Putamen (tissue), 1 donor: Measurements from ENCODE around the gene KDM4C.
A peak's percentile ranks its signal among the peaks of the same experiment; 100 is the strongest.
"Not testable (repeated sequence)": the region's sequence is repeated elsewhere in the genome, so short reads cannot be mapped to it uniquely, and the experiment has no call there.

Experiments
- DNase-seq: peaks from one replicate; pipeline ENCODE4 v3.0.0-alpha.2; 2016; ENCODE audit warnings: low spot score

KDM4C gene

DNA sequence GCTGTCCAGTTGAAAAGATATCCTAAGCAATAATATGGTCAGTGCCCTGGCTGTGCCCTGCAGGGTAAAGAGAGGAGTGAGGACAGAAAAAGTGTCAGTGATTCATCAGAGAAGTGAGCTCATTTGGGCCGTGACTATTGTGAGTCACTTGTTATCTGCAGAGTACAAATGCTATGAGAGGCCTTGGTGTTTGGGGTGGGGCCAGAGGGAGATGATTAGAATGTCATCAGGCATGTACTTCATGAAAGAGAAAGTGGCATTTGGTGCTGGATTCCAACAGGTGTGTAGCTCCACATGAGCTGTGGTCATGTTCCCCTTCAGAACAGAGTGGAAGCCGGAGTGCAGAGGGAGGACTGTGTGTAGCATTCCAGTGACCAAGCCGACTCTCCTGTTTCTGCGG lies 174.1 kb downstream of the KDM4C start:
- no peak for DNase-seq

DNA sequence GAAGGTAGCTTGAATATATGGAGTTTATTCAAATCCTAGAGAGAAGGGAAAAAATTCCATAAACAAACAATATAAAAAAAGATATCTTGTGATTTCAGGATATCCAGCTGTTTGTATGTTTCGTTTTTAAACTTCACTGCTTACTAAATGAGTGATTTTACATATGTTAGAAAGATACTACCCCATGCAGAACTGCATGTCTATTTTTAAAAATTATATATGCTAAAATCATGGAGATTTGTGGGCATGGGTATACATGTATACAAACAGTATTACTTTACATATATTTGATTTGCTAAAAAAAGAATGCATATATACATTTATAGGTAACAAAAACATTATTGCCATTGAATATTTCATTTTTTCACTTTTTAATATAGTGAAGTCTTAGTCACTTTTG lies 178.3 kb downstream of the KDM4C start:
- no peak for DNase-seq

DNA sequence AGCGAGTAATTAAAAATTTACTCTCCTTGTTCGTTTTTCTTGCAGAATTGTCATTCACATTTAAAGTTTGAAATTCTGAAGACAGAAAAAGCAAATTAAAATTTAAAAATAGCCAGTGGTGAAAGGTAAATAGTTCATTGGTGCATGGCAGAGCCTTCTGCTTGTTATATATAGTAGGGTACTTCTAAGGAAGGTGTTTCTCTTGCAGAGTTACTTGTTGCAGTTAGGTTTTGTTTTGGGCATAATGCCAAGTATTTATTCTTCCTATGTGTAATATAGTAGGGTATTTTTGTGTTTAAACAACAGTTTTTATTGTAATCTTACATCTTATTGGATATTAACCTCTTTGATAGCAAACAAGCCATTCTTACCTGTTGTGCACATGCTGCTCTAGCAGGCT lies 179.4 kb downstream of the KDM4C start:
- DNase-seq: no peak

DNA sequence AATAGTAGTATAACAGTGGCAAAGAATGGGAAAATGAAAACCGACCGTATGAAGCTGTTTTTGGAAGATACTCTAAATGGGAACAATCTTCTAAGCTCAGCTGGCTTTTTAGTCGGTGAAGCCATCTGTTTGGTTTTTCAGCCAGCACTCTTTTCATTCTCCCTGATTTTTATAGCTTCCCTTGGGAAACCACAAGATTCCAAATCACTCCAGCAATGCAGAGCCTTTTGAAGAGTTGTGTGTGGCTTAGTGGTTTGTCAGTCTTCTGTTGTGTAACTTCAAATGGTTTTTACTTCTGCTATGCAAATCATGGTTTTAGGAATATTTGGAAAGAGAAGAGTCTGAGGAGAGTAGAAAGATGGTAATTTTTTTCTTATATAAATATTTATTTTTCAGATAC lies 180.7 kb downstream of the KDM4C start:
- DNase-seq: no peak

DNA sequence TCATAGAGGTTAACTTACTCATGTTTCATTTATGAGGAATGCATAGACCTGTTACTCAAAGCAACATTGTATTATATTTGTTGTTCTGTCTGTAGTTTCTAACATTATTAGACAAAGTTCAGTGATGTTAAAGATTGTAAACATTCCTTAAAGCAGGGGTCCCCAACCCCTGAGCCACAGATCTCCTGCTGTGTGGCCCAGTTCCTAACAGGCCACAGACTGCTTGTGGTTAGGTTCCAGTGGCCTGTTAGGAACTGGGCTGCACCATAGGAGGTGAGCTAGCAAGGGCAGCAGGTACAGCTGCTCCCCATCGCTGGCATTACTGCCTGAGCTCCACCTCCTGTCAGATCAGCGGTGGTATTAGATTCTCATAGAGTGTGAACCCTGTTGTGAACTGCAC lies 181.1 kb downstream of the KDM4C start:
- DNase-seq: no peak

DNA sequence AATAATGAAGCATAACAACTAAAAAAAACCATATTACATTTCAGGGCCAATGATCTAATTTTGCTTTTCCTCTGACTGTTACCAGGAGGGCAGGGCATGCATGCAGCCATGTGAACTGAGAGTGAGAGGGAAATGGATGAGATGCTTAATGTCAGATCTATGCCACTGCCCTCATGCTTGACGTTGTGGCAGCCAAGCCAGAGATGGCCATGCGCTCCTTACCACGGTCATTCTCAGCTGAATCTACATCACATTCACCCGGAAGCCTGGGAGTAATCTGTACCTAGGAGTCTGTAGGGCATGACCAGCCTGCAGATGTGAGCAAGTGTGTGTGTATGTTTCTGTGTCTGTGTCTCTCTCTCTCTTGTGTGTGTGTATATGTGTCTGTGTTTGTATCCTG lies 183.7 kb downstream of the KDM4C start:
- no peak for DNase-seq

DNA sequence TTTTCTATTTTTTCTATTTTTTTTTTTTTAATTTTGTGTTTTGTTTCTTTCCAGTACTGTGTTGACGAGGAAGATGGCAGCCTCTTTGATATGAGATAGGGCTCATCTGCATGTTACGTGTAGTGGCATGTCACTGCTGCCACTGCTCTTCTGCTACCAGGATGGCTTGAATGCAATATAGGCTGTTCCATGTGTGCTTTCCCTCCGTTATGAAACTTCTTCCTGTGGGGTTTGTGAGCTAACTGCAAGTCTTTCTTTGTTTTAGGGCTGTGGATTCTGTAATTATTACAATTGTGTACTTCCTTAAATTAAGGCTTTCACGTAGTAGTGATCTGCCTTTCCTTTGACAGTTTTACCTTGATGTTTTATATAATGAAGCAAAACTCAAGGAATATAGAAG lies 184.6 kb downstream of the KDM4C start:
- no peak for DNase-seq

DNA sequence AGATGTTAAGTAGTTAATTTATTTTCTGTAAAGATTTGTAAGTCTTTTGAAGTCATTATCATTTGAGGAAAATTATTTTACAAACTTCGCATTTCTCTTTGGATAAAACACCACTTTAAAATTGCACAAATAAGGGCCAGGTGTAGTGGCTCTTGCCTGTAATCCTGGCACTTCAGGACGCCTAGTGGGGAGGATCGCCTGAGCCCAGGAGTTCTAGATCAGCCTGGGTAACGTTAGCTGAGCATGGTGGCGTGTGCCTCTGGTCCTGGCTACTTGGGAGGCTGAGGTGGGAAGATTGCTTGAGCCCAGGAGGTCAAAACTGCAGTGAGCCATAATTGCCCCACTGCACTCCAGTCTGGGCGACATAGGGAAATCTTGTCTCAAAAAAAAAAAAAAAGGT lies 185.5 kb downstream of the KDM4C start:
- DNase-seq: no peak

DNA sequence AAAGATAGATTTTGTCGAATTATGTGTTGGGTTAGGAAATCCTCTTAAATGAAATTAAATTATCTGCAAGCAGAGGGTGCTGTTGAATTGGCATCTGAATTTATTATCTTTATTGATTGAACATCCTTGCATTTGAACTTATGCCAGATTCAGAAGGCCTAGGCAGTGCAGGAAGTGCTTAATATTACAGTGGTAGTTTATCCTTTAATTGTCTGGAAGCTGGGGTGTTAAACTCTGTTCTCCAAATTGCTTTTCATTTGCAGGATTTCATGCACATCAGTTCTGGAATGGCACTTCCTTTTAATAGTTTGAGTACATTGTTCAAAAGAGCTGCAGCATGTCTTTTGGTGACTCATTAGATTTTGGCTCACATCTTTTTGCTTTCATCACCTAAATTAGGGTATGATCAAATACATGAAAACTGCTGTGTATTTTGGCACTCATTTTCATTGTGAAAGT lies 186.3 kb downstream of the KDM4C start:
- peak; percentile 27 for DNase-seq

DNA sequence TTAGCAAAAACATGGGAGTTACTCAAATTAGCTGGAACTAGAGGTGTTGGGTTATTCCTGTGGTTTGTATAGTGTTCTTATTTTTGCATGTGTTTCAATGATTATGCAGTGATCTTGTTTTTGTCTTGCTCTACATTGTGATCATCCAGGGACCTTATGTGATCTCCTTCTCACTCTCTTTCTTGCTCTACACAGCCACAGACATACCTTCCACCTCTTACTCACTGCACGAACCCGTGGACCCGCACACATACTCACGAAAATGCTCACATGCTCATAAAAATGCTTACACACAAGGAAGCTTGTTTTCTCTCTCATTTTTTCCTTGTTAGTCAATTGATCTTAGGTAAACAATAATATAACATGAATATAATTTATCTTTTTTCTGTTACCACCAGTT lies 187.1 kb downstream of the KDM4C start:
- DNase-seq: no peak

DNA sequence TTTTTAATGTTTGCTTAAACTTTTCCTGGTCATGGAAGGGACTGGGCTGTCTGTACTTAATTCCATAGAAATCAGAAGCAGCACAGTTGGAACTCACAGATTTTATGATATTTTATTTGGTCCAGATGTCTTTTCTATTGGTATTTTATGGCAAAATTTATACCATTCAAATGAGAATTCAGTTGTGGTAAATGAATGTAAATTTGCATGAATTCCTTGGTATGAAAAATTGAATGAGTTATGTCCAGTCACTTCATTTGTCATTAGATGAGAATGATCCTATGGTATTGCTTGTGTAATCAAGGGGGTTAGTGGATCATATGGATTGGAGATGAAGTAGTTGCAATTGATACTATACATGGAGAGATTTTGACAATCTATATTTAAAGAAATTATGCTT lies 188.0 kb downstream of the KDM4C start:
- no peak for DNase-seq

DNA sequence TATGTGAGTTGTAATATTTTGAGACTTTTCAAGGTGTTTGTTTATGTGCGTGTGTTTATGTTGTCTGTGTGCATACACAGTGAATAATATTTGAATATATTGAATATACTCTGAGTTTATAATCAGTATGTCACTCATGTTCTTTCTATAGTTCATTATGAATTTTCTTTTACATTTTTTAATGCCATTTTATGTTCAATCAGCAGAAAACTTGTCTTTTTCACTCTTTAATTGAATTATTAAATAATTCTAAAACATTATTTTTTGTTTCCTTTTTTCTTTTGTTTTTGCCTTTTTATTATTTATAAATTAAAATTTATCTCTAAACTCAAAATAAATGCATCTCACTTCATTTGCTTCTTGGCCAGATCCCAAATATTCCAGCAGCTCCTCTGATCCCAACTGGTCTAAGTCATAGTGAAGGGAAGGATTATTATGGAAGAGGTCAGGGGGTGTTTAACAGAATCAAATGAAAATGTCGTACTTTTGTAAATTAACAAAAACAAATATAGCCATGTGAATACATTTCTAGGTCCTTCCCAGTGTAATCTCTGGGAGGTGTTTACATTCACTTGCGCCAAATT lies 188.9 kb downstream of the KDM4C start:
- DNase-seq: no peak

DNA sequence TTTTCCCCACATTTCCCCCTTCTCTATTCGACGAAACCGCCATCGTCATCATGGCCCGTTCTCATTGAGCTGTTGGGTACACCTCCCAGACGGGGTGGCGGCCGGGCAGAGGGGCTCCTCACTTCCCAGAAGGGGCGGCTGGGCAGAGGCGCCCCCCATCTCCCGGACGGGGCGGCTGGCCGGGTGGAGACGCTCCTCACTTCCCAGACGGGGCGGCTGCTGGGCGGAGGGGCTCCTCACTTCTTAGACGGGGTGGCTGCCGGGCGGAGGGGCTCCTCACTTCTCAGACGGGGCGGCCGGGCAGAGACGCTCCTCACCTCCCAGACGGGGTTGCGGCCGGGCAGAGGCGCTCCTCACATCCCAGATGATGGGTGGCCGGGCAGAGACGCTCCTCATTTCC lies 191.1 kb downstream of the KDM4C start:
- not testable (repeated sequence) for DNase-seq

DNA sequence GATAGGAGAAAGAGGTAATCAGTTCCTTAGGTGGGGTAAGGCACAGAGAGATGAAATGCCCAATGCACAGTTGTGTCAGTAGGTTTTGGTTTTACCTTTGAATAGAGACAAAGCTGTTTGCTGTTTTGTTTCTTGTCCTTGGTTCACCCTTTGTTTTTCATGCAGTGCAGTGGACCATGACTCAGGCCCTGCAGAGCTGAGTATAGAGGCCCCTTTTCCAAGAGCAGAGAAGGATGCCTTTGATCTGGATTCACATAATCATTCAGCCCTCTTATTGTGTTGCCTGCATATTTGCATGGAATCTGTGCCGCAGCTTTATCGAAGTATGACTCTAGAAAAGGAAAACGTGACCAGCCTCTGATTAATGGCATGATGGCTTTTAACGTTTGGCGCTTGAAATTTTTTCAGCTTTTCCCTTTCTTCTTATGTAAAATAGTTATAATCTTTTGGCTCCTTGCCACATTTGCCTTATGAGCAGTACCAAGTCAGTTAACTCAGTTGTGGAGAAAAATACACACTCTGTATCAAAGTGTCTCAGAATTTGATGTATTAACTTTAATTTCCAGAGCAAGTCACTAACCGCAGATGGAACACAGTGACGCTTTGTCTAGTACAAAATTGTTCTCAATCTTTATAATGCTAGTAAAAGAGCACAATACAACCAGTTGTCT lies 197.6 kb downstream of the KDM4C start:
- DNase-seq: peak; percentile 77

DNA sequence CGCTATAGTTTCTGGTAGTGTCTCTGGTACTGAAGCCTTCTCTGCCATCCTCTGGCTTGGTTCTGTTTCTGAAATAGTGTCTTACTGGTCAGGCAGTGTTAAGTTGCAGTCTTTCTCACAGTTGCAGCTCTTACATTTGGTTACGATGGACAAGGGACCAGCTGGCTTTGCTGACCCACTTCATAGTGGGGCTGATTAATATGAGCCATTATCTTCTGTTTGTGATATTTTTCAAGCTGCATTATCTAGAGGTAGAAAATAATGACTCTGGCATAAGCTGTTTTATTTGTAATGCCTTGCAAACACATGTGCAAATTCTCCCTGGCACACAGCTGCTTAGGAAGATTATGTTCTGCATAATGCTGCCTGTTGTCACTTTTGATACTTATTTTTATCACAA lies 199.1 kb downstream of the KDM4C start:
- no peak for DNase-seq

DNA sequence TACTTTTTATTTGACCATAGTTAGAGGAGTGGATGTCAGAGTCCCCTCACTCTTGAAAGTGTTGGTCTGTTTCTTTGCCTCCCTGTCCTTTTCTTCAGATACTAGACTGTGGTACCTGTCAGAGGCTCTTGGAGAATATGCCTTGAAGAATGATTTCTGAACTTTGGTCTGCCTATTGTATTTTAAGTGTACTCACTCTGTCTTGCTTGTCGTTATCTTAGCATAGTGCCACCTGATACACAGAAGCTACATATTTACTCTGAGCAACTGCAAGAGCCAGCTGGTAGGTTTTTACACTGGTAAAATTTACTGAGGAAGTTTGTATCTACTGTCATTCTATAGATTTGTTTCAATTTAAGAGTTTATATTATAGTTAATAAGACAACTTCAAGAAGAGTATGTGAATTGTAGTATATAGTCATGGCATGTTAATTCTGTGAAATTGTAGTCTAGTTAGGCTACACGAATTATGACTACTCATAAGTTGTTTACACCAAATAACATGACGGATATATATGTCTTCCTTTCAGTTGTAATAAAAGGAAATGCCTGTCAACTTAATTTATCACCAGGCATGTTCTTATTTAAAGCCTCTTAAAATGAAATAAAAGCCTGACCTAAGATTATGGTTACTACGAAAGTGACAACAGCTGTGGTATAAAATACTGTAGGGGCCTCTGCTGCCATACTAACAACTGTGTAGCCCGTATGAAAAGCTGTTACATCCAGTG lies 201.7 kb downstream of the KDM4C start:
- no peak for DNase-seq

DNA sequence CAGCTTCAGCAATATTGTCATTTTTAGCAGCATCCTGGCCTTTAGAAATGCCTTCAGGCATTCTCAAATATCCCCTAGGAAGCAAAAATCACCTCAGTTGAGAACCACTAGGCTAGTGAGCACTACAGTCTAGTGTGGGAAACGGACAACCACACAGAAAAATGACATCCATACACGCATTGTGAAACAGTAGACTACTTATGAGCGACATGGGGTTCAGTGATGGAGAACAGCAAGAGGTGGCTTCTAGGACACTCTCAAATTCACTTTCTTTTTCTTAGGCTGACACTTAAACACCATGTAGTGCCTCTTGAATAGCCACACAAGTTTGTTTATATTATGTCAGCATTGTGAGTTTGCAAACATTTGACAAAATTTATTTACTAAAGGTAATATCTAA lies 203.0 kb downstream of the KDM4C start:
- no peak for DNase-seq

DNA sequence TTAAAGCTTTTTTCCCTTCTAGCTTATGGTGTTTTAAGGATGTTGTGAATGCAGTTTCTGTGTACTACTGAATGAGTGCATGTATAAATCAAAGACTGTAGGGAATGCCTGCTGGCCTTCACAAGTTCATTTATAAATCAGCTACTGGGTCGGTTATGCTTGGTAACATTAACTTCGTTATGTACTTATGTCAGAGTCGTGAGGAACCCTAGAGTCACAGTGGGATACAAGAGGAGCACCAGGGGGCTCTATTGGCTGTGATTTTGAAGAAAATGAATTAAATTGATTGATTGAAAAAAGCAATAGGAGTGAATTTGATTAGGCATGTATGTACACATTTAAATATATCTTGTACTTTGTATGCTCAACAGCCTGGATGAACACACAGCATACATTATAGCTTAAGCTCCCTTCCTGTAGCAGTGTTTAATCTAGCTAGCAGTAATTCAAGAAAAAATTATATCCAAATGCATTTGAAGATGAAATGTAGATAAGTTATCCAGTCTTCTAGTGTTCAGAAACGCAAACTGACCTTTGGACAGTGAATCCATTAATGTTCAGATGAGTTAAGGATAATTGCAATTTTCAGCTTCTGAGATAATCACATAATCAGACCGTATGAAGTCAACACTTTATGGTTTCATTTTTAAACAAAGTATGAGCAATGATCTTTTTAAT lies 204.2 kb downstream of the KDM4C start:
- DNase-seq: no peak

DNA sequence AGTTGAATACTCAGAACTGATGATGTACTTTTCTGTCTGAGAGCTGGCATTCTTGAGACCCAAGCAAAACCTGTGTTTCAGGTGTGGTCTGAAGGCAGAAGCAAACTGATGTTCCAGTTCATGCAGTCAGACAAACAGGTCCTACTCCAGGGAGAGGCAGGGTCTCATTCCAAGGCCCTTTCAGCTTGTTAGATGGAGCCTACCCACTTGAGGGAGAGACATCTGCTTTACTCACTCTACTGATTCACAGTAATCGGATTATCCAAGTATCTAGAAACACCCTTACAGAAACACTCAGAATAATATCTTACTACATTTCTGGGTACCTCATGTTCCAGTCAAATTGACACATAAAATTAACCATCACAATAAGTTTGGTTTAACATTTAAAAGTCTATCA lies 207.8 kb downstream of the KDM4C start:
- DNase-seq: no peak

DNA sequence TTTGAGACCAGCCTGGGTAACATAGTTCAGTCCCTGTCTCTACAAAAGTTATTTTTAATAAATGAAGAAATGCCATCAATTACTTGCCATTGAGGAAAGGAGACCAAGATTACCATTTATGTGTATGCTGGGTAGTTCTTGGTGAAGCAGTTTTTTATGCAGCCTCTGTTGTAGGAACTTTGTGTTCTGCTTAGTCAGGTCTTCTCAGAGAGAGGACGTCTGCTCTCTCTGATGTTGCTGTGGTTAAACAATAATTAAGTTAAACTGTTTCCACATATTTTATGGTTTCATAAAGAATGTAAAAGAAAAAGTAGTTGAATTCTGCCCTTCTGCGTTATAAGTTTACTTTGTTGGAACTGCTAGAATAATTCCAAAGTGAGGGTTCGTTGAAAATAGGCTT lies 210.5 kb downstream of the KDM4C start:
- no peak for DNase-seq

DNA sequence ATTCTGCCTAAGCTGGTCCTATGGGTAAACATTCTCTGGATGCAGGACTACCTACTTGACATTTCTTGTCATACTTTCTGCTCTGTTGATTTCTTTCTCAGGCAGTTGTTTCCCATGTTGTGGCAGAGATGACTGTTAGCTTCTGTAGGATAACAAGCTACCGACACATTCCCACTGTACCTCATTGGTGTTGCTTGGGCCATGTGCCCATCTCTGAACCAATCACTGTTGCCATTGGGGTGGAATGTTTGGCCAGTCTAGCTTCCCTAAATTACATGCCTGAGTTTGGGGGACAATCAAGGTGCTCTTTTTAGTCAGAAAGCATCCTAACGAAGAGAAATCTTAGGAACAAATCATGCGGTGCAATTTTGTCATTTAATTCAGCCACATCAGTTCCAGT lies 212.0 kb downstream of the KDM4C start:
- DNase-seq: no peak

DNA sequence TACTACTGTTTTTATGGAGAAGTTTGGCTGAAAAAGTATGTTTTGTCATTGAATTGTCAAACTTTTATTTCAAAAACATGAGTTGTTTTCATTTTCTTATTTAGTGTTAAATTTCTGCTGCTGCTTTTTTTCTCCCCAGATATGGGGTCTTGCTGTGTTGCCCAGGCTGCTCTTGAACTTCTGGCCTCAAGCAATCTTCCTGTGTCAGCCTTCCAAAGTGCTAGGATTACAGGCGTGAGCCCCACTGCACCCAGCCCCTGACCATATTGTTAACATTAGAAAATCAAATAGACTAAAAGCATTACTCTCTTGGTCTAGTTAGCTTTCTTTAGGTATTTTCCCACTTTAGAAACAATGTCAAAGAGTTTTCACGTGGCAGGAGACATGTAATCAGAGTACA lies 215.3 kb downstream of the KDM4C start:
- DNase-seq: no peak

DNA sequence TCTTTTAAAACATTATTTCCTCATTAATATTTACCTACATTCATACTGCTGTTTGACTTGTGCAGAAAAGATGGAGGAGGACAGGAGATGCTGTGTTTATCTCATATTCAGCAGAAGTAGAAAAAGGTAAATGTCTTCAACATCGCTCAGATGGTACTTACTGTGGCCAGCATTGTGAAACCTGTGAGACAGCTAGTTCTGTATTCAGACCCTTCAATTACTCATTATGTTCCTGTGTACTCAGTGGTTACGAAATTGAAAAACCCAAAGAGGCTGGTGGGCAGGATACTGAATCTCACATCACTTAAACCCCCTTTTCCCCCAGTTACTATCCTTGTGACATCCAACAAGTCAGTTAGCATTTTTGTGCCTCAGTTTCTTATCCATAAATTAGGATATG lies 216.0 kb downstream of the KDM4C start:
- no peak for DNase-seq
